HG02885 (cell line): ENCODE data around the gene MYO1G.
"Not testable (repeated sequence)": the region's sequence is repeated elsewhere in the genome, so short reads cannot be mapped to it uniquely, and the experiment has no call there.

Source experiments
- ATAC-seq: cut with Tn5 transposase; IDR thresholded peaks from one replicate; pipeline ENCODE4 v1.9.1; 2021; ENCODE audit warnings: mild to moderate bottlenecking; ENCODE audit not compliant: unreplicated experiment, poor library complexity

MYO1G gene

DNA sequence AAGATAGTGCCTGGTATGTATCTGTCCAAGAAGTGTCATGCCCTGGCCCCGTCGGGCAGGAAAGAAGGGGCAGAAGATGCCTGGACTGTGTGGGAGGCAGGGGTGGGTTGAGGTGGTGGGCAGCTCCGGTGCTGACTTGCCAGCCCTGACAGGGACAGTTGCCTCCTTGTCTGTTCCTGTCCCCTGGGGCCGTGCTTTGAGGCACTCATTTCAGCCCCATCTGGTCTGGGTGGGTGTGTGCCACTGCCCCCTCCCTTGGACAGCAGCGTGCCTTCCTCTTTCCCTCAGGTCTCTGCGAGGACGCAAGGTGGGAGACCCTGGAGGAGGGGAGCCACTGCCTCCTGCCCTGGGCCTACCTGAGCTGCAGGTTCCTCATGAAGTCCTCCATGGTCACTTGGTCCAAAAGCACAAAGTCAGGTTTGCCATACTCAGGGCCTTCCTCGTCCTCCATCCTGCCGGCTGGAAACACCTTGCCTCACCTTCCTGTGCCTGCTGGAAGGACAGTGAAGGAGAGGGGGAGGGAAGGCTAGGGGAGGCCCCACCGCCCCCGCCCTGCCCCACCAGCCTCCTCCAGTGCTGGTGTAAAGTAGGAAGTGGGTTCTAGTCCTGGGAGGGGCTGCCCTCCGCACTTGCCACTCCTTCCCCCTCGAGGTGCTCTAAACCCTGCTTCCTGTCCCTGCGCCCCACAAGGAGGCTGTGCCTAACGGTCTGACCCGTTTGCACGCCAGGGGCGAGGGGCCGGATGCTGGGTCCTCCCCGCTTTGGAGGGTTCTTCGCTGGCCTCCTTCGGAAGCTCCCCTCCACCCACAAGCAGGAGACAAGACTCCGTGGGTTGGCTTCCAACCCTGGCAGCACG lies at the start of gene MYO1G:
Gene MYO1G (minus strand): TSS at position 505 of the 856 bp plus-strand sequence. CDS start 54 bp downstream, at position 451.
- ATAC-seq, result peak; percentile 69

DNA sequence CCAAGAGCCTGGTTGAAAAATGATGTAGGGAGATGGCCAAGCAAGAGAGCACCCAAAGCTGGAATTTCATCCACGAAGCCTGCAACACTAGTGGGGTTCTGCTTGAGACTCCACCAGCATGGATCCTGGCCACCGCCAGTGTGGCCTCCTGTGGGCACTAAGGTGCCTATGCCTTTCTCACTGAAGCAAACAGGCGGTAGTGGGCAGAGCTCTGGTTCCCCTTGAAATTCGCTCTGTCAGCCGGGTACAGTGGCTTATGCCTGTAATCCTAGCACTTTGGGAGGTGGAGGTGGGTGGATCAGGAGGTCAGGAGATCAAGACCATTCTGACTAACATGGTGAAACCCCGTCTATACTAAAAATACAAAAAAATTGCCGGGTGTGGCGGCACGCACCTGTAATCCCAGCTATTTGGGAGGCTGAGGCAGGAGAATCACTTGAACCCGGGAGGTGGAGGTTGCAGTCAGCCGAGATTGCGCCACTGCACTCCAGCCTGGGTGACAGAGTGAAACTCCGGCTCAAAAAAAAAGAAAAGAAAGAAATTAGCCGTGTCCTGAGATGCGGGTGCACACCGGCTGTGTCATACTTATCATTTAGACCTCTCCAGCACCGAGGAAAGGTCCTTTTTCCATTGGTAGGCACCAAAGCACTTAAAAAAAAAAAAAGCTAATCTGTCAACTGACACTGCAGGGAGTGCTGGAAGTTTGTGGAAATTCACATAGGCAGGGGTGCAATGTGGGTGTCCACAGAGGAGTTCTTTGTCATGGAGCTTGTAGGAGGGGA lies 49.5 kb upstream of the MYO1G start:
- ATAC-seq, result no peak

DNA sequence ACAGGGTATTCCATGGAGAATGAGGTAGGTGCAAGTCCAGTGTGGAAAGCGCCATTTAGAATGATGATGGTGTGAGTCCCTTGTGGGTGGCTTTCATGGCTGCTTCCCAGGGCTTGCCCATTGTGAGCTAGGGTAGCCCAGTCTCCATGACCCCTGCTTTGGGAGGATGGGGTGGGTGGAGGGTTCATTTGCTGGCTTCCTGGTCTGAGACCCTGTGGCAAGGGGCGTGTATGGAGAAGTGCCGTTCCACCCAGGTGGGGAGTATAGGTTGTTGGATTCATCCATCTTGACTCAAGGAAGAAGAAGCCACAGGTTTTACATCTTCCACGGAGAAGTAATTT lies 48.9 kb upstream of the MYO1G start:
- peak; percentile 15 for ATAC-seq

DNA sequence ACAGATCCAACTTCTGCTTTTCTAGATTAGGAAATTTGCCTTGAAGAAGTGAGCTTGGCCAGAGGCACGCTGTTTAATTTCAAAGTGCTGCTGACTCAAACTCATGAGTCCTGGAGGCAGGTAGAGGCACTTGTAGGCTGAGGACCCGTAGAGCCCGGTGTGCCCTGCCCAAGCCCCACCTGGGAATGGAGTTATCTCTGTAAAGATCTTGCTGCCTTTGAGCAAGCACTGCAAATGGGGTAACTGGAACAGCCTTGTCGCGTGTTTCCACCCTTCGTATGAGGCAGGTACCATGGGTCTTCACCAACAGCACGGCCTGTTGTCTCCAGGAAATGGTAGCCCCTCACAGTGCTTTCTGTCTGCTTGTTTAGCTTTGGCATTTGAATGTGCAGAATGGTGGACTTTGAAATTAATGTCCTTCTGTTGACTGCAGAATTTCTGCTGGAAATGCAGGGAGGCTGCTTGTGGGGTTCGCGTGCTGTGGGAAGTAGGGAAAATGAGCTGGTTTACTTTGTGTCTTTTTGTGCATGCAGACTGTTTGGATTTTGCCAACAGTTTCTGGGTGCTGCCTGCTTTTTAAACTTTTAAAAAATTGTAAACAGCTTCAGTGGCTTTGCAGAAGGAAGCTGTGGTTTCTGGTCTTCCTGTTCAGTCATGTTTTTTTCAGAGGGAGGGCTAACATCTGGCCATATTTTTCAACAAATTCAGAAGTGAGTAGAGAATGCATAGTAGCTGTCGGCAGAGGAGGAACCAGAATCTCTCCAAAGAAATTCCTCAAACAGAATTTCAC lies 48.4 kb upstream of the MYO1G start:
- peak; percentile 71 for ATAC-seq

DNA sequence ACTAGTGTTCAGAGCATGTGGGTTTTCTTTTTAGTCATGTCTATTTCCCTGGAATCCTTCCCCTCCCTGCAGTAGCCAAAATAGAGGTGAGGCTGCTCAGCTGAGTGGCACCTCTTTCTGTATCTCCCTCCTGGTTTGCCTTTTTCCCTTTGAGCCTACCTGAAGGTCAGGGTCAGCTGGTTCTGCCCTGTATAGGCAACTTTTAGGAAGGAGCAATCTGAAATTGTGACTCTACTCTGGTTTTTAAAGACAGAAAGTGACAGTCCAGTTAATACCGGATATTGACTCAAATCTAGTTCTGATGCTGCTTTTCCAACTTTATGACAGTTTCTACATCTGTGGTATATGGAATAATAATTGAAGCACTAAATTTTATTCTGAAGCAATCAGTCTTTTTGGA lies 47.2 kb upstream of the MYO1G start:
- no peak for ATAC-seq

DNA sequence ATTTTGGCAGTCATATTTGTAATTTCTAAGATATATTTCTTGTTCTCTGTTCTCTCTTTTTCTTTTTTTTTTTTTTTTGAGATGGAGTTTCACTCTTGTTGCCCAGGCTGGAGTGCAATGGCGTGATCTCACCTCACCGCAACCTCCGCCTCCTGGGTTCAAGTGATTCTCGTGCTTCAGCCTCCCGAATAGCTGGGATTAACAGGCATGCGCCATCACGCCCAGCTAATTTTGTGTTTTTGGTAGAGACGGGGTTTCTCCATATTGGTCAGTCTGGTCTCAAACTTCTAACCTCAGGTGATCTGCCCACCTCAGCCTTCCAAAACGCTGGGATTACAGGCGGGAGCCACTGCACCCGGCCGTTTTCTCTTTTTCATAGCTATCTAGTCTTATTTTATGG lies 46.7 kb upstream of the MYO1G start:
- not testable (repeated sequence) for ATAC-seq

DNA sequence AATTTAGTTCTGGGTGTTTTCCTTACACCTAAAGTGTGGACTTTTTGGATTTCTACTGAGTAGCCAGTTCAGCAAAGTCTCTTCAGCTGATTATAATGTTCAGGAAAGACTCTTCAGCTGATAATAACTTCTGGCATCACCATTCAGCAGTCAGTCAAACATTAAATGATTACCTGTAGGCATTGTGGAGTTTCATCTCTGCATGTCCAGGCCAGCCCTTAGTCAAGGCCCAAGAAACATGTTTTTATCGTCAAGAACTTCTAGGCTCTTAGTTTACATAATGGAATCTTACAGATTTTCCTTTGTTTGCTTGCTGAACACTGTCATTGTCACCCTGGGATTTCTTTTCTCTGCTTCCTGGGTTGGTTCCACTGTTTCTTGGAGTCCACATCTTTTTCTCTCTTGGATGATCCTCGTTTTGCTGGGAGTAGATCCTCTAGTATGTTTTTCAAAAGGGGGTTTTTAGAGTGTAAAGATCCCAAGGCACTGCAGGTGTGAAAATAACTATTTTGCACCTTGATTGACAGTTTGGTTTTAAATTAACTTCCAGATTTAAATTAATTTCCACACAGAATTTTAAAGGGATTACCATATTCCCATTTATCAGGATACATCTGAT lies 45.4 kb upstream of the MYO1G start:
- ATAC-seq, result no peak

DNA sequence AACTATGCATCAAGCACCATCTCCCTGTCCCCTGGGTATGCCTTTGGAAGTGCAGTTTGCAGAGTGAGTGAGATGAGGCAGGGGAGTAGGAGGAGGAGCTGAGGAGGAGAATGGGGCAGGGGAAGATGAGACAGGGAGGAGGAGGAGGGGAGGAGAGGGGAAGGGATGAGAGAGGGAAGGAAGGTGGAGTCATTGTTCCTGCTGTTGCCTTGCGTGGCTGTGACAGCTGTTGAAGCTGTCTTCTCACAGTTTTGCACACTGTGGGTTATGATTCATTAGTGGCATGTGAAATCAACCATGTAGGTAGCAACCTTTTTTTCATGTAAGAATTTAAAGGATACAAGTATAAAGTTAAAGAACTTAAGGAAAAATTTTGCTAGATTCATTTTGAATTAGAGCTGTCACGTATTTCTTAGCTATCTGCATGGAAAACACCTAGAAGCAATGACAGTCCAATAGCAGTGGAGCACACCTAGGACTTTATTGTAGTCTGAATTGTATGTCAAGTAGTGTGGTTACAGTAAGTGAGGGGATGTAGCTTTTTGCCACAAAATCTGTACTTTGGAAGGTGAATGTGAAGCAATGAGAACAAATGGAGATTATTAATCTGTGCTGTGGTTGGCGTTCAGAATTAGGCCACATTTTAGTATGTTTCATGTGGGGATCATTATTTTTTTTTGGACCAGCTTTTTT lies 42.9 kb upstream of the MYO1G start:
- peak; percentile 64 for ATAC-seq

DNA sequence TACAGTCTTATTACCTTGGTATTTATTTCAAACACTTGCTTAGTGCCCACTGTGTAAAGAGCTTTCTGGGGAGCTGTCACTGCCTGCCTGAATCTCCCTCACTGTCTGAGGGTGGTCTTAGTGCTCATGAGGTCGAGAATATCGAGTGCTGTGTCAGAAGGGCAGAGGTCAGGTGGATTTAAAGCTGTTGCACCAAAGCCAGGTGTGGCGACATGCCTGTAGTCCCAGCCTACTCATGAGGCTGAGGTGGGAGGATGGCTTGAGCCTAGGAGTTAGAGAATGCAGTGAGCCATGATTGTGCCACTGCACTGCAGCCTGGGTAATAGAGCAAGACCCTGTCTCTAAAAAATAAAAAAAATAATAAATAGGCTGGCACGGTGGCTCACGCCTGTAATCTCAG lies 42.1 kb upstream of the MYO1G start:
- ATAC-seq, result no peak

DNA sequence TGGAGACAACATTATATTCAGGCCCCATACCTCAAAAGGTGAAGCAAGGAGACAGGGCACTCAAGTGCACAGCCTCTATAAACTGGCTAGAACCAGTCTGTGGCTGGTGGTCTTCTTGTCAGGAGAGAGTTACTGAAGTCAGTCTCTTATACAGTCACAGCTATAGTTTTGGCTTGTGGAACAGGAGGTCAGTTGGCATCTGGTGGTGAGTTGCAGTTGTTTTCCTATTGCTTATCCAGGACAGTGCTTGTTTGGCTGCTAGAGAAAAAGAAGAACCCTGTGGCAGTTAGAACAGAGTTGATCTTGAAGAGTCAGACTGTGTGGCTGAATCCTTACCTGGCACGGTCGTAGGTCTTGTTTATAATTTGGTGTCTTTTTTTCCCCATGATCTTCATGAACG lies 38.4 kb upstream of the MYO1G start:
- no peak for ATAC-seq

DNA sequence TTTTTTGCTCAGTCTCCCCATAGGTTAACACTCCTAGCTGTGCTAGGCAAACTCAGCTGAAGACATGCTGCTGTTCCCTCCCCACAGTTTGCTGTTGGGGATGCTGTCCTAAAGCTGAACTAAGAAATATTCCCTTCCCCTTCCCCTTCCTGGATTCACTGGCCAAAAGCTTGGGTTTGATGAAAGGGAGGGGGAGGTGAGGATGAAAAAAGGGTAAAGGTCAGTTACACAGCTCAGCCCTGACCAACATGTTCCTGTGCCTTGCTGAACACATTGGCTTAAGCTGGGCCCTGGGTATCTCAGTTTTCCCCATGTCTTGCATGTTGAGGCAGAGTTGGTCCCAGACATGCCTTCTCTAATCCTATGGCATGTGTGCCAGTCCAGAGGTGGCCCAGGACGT lies 36.5 kb upstream of the MYO1G start:
- no peak for ATAC-seq

DNA sequence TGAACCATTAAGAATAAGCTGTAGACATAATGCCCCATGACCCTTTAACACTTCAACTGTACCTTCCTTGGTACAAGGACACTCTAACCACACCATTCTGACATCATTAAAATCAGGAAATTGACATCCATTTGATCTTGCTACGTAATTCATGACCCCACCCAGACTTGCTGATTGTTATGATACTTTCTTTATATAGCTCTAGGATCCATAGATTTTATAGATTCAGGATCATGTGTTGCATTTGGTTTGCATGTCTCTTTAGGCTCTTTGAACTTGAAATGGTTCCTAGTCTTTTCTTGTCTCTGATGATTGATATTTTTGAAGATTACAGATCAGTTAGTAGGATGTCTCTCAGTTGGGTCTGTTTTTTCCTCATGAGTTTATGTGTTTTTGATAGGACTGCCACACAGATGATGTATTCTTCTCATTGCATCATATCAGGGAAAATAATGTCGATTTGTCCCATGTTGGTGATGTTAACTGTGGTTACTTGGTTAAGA lies 34.7 kb upstream of the MYO1G start:
- no peak for ATAC-seq

DNA sequence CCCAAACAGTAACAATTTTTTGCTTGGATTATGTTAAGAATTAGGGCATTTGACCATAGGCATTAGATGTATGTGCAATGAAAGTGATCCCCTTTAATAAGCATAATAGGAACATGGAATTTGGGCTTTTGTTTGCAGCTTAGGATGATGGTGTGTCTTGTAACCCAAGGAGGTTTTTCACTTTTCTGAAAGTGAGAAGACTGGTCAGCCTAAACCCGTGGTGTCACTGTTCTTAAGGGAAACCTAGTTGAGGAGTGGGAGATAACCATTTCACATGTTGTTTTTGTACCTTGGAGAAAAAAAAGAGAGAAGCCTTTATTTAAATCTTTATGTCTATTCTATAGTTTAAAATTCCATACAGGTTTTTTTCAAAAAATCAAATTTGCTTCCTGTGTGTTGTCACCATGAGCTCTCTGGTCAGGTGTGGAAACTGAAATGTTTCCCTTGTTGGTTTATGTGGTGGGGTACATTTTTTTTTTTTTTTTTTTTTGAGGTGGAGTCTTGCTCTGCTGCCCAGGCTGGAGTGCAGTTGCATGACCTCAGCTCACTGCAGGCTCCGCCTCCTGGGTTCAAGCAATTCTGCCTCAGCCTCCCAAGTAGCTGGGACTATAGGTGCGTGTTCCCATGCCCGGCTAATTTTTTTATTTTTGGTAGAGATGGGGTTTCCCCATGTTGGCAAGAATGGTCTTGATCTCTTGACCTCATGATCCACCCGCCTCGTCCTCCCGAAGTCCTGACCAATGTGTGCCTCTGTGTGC lies 28.9 kb upstream of the MYO1G start:
- peak; percentile 71 for ATAC-seq

DNA sequence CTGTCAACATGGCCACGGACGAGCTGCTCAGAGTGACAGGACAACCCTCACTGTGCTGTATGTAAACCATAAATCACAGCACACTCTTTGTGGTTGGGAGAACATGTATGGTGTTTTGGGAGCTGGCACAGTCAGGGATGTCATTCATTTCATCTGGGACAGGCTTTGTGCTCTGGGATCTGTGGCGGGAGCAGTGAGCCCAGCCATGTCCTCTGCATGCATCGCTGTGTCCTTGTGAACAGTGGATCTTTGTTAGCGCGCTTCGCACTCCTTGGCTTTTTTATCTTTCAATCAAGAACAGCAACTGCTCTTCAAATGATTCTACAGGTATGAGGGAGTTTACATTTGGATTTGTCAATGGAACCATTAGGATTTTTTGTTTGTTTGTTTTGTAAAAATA lies 28.3 kb upstream of the MYO1G start:
- ATAC-seq, result no peak

DNA sequence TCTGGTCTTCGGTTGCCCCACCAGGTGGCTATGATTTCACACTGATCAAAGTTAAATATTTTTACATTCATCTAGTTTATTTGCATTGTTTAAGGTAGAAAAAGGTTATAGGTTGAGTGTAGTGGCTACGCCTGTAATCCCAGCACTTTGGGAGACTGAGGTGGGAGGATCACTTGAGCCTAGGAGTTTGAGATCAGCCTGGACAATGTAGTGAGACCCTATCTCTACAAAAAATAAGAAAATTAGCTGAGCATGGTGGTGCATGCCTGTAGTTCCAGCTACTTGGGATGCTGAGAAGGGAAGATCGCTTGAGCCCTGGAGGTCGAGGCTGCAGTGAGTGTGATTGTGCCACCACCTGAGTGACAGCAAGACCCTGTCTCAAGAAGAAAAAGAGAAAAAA lies 25.0 kb upstream of the MYO1G start:
- ATAC-seq, result no peak

DNA sequence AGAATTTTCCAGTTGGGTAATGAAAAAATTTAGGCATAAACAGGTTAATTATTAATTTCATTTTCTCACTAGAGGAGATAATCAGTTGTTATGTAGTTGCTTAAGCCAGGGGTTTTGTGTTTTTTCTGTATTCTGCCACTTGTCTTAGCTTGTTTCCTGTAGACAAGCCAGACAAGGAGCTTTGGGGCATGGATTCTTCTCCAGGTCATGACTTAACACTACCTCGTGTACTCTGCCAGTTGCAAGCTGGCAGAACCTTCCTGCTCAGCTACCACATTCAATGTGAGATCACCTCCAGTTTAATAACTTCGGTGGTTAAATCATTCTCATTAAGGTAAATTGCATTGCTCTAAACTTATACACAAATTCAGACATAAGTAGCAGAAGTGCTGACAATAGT lies 23.0 kb upstream of the MYO1G start:
- no peak for ATAC-seq

DNA sequence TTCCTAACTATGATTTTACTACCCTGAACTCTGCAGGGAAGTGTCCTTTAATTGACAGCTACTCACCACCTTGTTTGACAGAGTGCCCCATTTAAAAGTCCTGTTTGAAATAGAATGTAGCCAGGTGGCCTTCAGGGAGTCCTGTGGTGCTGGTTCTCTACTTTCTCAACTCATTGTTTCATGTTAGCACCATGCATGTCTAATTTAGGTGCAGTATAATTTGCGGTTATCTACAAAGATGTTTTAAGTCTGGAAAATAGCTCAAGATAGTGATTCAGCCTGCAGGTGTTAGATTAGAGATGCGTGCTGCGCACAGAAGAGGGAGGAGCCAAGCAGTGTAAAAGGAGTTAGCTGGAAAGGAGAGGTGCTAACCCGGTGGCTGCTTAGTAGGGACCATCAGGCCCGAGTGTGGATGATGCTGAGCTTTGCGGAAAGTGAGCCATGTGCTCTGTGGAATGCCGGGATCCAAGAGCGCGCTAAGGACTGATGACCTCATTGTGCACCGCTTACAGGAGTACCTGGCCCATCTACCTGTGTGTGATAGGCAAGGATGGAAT lies 22.4 kb upstream of the MYO1G start:
- peak; percentile 33 for ATAC-seq

DNA sequence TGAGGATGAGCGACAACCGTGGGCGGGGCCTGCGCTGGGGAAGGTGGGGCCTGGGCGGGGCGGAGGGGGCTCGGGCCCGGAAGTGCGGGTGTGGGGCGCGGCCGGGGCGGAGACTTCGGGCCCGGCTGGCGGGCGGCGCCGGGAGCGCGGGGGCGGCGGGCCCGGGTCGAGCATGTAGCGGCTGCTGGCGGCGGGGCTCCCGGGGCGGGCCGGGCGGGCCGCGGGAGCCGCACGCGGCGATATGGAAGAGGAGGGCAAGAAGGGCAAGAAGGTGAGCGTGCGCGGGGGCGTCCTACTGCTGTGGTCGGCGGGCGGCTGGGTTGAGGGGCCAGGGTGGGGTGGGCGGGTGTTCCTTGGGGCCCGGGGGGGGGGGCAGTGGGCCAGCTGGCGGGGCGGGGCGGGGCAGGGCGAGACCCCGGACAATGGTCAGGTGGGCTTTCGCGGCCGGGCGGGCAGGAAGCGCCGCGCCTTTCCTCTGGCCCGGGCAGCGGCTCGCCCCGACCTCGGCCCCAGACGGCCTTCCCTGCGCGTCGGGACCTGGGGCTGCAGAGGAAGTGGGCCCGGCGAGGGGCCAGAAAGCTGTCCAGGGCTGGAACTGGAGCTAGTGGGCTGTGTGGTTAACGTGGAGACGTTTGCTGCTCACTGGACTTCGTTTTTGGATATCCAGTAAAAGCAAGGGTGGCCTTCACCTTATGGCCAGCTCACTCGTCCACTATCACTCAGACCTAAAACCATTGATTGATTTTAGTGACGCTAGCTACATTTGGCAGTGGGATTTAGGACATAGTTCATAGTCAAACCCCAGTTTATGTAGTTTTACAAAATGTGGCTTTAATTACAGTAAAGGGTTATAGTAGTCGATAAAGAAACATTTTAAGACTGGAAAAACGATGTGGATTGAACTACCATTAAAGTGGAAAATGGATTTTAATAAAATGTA lies 21.5 kb upstream of the MYO1G start, which contains the start of gene CCM2:
Gene CCM2 (plus strand): TSS at position 109 of the 940 bp plus-strand sequence. CDS start 133 bp downstream, at position 242.
- no peak for ATAC-seq
